ENCODE data around the gene ACTG1.

ACTG1 gene

DNA sequence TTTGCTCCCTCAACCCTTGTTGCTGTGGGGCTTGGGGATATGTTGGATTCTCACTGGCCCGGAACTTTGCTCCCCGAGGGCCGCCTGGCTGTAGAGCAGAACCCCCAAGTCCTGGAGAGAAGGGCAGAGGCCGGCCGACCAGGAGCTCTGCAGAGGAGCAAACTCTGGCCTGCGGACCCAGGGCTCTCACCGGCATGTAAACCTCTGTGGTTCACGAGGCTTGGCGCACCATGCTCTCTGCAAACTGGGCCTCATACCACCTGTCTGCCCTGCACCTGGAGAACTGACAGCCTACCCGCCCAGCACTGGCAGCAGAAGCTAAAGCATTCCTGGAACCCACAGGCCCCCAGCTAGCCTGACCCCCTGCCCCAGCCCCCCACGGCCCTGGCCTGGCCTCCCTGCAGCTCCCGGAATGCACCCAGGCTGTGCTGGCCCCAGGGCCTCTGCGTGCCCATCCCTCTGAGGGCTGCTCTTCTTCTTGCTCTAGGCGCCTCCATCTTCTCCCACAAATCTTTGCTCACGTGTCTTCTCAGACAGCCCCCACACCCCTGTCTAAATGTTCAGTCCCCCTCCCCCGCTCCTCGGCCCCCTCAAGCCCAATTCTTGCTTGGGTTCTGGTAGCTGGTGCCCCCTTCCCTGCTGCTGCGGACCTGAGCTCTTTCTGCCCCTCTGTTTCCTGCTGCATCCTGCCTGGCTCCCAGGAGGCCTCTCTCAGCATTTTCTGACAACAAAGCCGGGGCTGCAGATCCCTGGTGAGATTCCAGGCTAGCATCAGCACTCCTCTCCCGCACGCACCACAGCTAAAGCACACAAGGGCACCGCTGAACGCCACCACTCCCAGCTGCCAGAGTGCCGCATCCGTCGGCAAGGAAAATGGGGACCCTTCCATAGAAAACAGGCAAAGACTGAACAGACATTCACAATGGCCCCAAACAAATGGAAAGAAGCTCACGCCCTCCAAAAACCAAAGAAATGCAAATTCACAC is 23.3 kb downstream of the ACTG1 start:
- H3K4ac ChIP-seq (ENCODE audit: low read depth in 1 of 2, low read length in 2 of 2): peak overlapping the region in 1 of 2 experiments; percentile 47
- peaks cover 12 to 39% of the 10 kb centered on the region in 2 experiments for H3K27me3 ChIP-seq (ENCODE audit: control insufficient read depth in 1 of 2, insufficient read depth in 1 of 2, low read length in 2 of 2)
- peak overlapping the region; percentile 53 for H3K27ac ChIP-seq (ENCODE audit: low read length, poor library complexity, severe bottlenecking)
- 48% methylated on average over 26 of the region's 27 CpGs for WGBS
- H3K23ac ChIP-seq (ENCODE audit: low read length in 2 of 2): no peak overlapping the region
- H3K14ac ChIP-seq (ENCODE audit: low read length in 2 of 2): no peak overlapping the region
- no peak overlapping the region for H3K4me2 ChIP-seq (ENCODE audit: low read length, poor library complexity, severe bottlenecking)
- H3K4me3 ChIP-seq (ENCODE audit: insufficient read depth in 1 of 2, low read depth in 1 of 2, low read length in 2 of 2): no peak overlapping the region
- no peaks in the 10 kb centered on the region for H3K79me1 ChIP-seq (replicated peaks; ENCODE audit: low read length, poor library complexity, severe bottlenecking)
- peaks cover 39% of the 10 kb centered on the region for H3K4me1 ChIP-seq (ENCODE audit: control insufficient read depth, insufficient read depth, low read depth, low read length)
- H3K9ac ChIP-seq (ENCODE audit: low read length): no peak overlapping the region
- H3K36me3 ChIP-seq (ENCODE audit: control insufficient read depth in 1 of 2, insufficient read depth in 2 of 2, low read depth in 1 of 2, low read length in 2 of 2): no peaks in the 10 kb centered on the region
- peak overlapping the region; percentile 35 for H4K8ac ChIP-seq (ENCODE audit: low read length)
- H2AK5ac ChIP-seq (ENCODE audit: low read length, severe bottlenecking): peak overlapping the region; percentile 7
- H2BK12ac ChIP-seq (ENCODE audit: low read length in 2 of 2): peak overlapping the region in 1 of 2 experiments; percentile 56
- no peak overlapping the region for H2AFZ ChIP-seq (ENCODE audit: low read depth, low read length)
- no peak for DNase-seq
- H2BK15ac ChIP-seq (ENCODE audit: low read depth, poor library complexity, severe bottlenecking): no peak overlapping the region
- H2BK120ac ChIP-seq (ENCODE audit: low read depth, low read length): peak overlapping the region; percentile 9
- H3K18ac ChIP-seq (ENCODE audit: low read depth in 1 of 2, low read length in 2 of 2): peak overlapping the region in 1 of 2 experiments; percentile 13
- H2BK5ac ChIP-seq (ENCODE audit: low read depth, low read length, poor library complexity, severe bottlenecking): peak overlapping the region; percentile 33
- peak overlapping the region; percentile 66 for H4K91ac ChIP-seq (ENCODE audit: low read length)
- no peaks in the 10 kb centered on the region for H3K9me3 ChIP-seq (ENCODE audit: control insufficient read depth, low read length)

DNA sequence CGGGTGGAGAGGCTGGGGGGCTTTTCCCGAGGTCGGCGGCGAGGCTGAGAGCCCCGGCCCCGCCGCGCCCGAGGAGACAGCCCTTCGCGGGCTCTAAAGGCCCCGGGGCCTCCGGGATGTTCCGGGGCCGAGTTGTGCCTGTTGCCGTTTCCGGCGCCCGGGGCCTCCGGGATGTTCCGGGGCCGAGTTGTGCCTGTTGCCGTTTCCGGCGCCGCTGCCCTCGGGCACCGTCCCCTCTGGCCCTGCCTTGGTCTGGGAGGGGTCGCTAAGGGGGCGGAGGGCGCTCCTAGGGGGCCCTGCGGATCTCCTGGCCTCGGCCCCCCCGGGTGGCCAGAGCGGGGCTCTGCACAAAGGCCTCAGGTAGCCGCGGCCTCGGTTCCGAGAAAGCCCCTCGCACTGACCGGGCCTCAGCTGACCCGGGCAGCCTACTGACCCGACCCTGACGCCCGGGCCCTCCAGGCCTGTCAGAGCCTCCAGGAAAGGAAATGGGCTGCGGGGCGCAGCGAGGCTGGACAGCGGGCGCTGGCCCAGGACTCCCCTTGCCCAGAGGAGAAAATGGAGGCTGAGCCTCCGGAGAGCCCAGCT is 24.2 kb downstream of the ACTG1 start:
- peak overlapping the region; percentile 78 for H2AFZ ChIP-seq (ENCODE audit: low read depth, low read length)
- H3K27ac ChIP-seq (ENCODE audit: low read length, poor library complexity, severe bottlenecking): no peak overlapping the region
- H3K4me3 ChIP-seq (ENCODE audit: insufficient read depth in 1 of 2, low read depth in 1 of 2, low read length in 2 of 2): peak overlapping the region; percentile 54 to 76
- peak overlapping the region; percentile 100 for H4K8ac ChIP-seq (ENCODE audit: low read length)
- H3K18ac ChIP-seq (ENCODE audit: low read depth in 1 of 2, low read length in 2 of 2): peak overlapping the region; percentile 93 to 96
- no peak for DNase-seq
- no peaks in the 10 kb centered on the region for H3K36me3 ChIP-seq (ENCODE audit: control insufficient read depth in 1 of 2, insufficient read depth in 2 of 2, low read depth in 1 of 2, low read length in 2 of 2)
- H3K14ac ChIP-seq (ENCODE audit: low read length in 2 of 2): peak overlapping the region; percentile 29 to 93
- no peaks in the 10 kb centered on the region for H3K79me1 ChIP-seq (replicated peaks; ENCODE audit: low read length, poor library complexity, severe bottlenecking)
- H3K23ac ChIP-seq (ENCODE audit: low read length in 2 of 2): peak overlapping the region in 1 of 2 experiments; percentile 5
- peaks cover 46% of the 10 kb centered on the region for H3K4me1 ChIP-seq (ENCODE audit: control insufficient read depth, insufficient read depth, low read depth, low read length)
- no peak overlapping the region for H2BK5ac ChIP-seq (ENCODE audit: low read depth, low read length, poor library complexity, severe bottlenecking)
- H2BK15ac ChIP-seq (ENCODE audit: low read depth, poor library complexity, severe bottlenecking): peak overlapping the region; percentile 73
- H3K9ac ChIP-seq (ENCODE audit: low read length): peak overlapping the region; percentile 91
- H3K27me3 ChIP-seq (ENCODE audit: control insufficient read depth in 1 of 2, insufficient read depth in 1 of 2, low read length in 2 of 2): peaks cover 9 to 34% of the 10 kb centered on the region in 2 experiments
- H2BK120ac ChIP-seq (ENCODE audit: low read depth, low read length): peak overlapping the region; percentile 97
- peak overlapping the region; percentile 83 for H3K4me2 ChIP-seq (ENCODE audit: low read length, poor library complexity, severe bottlenecking)
- peak overlapping the region in 1 of 2 experiments; percentile 29 for H2BK12ac ChIP-seq (ENCODE audit: low read length in 2 of 2)
- H3K4ac ChIP-seq (ENCODE audit: low read depth in 1 of 2, low read length in 2 of 2): peak overlapping the region; percentile 84 to 93
- peak overlapping the region; percentile 99 for H4K91ac ChIP-seq (ENCODE audit: low read length)
- no peak overlapping the region for H2AK5ac ChIP-seq (ENCODE audit: low read length, severe bottlenecking)
- H3K9me3 ChIP-seq (ENCODE audit: control insufficient read depth, low read length): no peaks in the 10 kb centered on the region
- whole genome bisulfite sequencing: 32% methylated on average over 44 of the region's 52 CpGs

DNA sequence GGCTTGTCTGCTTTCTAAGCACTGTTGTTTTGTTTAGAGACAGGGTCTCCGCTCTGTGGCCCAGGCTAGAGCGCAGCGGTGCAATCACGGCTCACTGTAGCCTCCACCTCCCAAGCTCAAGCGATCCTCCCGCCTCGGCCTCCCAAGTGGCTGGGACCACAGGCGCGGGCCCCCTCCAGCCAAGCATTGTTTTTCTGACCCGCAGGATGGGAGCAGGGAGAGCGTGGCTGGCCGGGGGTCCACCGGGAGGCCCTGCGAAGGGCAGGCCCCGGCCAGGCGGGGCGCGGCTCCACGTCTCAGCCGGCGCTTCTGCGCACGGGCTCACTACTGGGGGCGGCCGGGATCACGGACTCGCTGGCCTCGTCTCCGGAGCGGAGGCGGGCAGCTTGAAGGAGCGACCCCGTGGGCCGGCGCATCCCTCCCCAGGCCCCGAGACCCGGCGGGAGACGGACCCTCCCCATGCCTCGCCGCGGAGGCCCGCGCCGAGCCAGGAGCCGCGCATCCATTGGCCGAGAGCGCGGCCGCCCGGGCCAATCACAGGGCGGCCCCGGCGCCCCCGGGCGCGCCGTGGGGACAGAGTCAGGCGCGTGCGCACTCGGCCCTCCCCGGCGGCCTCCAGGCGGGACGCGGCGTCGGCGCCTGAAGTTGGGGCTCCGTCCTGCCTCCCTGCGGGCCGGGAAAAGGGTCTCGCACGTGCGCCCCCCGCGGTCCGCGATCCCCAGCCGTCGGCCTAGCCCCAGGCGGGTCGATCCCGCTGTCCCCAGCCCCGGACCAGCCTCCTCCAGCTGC is 24.9 kb downstream of the ACTG1 start:
- H3K4me1 ChIP-seq (ENCODE audit: control insufficient read depth, insufficient read depth, low read depth, low read length): peaks cover 51% of the 10 kb centered on the region
- peak; percentile 66 for DNase-seq
- peak overlapping the region; percentile 94 for H2AFZ ChIP-seq (ENCODE audit: low read depth, low read length)
- peak overlapping the region; percentile 64 to 83 for H2BK12ac ChIP-seq (ENCODE audit: low read length in 2 of 2)
- no peak overlapping the region for H3K27ac ChIP-seq (ENCODE audit: low read length, poor library complexity, severe bottlenecking)
- H3K9ac ChIP-seq (ENCODE audit: low read length): peak overlapping the region; percentile 91
- H3K4me2 ChIP-seq (ENCODE audit: low read length, poor library complexity, severe bottlenecking): peak overlapping the region; percentile 83
- 8% methylated on average over 75 of the region's 87 CpGs for WGBS
- peak overlapping the region; percentile 84 to 93 for H3K4ac ChIP-seq (ENCODE audit: low read depth in 1 of 2, low read length in 2 of 2)
- no peaks in the 10 kb centered on the region for H3K36me3 ChIP-seq (ENCODE audit: control insufficient read depth in 1 of 2, insufficient read depth in 2 of 2, low read depth in 1 of 2, low read length in 2 of 2)
- H2BK5ac ChIP-seq (ENCODE audit: low read depth, low read length, poor library complexity, severe bottlenecking): no peak overlapping the region
- H2BK120ac ChIP-seq (ENCODE audit: low read depth, low read length): peak overlapping the region; percentile 97
- H2AK5ac ChIP-seq (ENCODE audit: low read length, severe bottlenecking): no peak overlapping the region
- peak overlapping the region in 1 of 2 experiments; percentile 56 for H3K23ac ChIP-seq (ENCODE audit: low read length in 2 of 2)
- peak overlapping the region; percentile 100 for H4K8ac ChIP-seq (ENCODE audit: low read length)
- H4K91ac ChIP-seq (ENCODE audit: low read length): peak overlapping the region; percentile 99
- no peaks in the 10 kb centered on the region for H3K79me1 ChIP-seq (replicated peaks; ENCODE audit: low read length, poor library complexity, severe bottlenecking)
- H3K9me3 ChIP-seq (ENCODE audit: control insufficient read depth, low read length): no peaks in the 10 kb centered on the region
- peak overlapping the region; percentile 44 for H2BK15ac ChIP-seq (ENCODE audit: low read depth, poor library complexity, severe bottlenecking)
- H3K18ac ChIP-seq (ENCODE audit: low read depth in 1 of 2, low read length in 2 of 2): peak overlapping the region; percentile 93 to 96
- peaks cover 5 to 30% of the 10 kb centered on the region in 2 experiments for H3K27me3 ChIP-seq (ENCODE audit: control insufficient read depth in 1 of 2, insufficient read depth in 1 of 2, low read length in 2 of 2)
- H3K4me3 ChIP-seq (ENCODE audit: insufficient read depth in 1 of 2, low read depth in 1 of 2, low read length in 2 of 2): peak overlapping the region; percentile 54 to 76
- H3K14ac ChIP-seq (ENCODE audit: low read length in 2 of 2): peak overlapping the region; percentile 72 to 93

Data from mesenchymal stem cell (in vitro differentiated cells and primary cell).